ENCODE data around the gene LETM1.
"Not testable (repeated sequence)": the region's sequence is repeated elsewhere in the genome, so short reads cannot be mapped to it uniquely, and the experiment has no call there.

The LETM1 gene

GRCh38 chr4:1841201-1841886 lies 14.6 kb downstream of the LETM1 start:
- Histone ChIP-seq H3K27me3 (ENCODE audit: insufficient read depth, low read length) (no peaks in the 10 kb centered on the region), H2AFZ (ENCODE audit: low read depth, low read length) (no peak overlapping the region), H3K36me3 (ENCODE audit: insufficient read depth, low read length) (peaks cover 44% of the 10 kb centered on the region)

DNA sequence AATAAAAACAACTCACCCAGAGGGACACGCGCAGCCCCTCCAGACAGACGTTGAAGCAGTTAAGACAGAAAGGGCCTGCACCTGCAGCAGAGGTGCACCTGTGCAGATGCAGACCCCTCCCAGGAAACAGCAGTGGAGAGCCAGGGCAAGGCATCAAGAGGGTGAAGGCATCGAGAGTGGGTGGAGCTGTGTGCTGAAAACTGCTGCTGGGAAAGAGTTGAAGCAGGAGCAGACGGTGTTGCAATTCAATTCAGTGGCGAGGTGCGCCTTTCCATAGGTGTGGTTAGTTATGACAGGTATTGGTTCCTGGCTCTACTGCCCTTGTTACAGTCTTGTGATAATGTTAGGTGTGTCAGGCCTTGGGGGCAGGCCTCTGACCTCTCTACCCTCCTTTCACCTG lies 16.7 kb downstream of the LETM1 start:
- Histone ChIP-seq H3K4me1 (ENCODE audit: insufficient read depth, low read length) (no peaks in the 10 kb centered on the region), H3K27me3 (ENCODE audit: insufficient read depth, low read length) (no peaks in the 10 kb centered on the region), H2AFZ (ENCODE audit: low read depth, low read length) (no peak overlapping the region), H3K4me3 (ENCODE audit: low read length) (no peak overlapping the region), H3K36me3 (ENCODE audit: insufficient read depth, low read length) (peaks cover 54% of the 10 kb centered on the region), H3K9me3 (ENCODE audit: low read length) (peaks cover 2% of the 10 kb centered on the region)

More at GRCh38 chr4:1841201-1841886, 14.6 kb downstream of the LETM1 start:
- Histone ChIP-seq H3K4me3 (ENCODE audit: low read length) (no peak overlapping the region), H3K4me1 (ENCODE audit: insufficient read depth, low read length) (no peaks in the 10 kb centered on the region), H3K9me3 (ENCODE audit: low read length) (peaks cover 2% of the 10 kb centered on the region)

- Histone ChIP-seq H2AFZ (ENCODE audit: low read depth, low read length) (no peak overlapping the region), H3K9me3 (ENCODE audit: low read length) (peaks cover 2% of the 10 kb centered on the region), H3K4me3 (ENCODE audit: low read length) (no peak overlapping the region), H3K27me3 (ENCODE audit: insufficient read depth, low read length) (no peaks in the 10 kb centered on the region), H3K36me3 (ENCODE audit: insufficient read depth, low read length) (peaks cover 68% of the 10 kb centered on the region), H3K4me1 (ENCODE audit: insufficient read depth, low read length) (no peaks in the 10 kb centered on the region)
These were observed 18.9 kb downstream of the LETM1 start for GRCh38 chr4:1837069-1837468.

DNA sequence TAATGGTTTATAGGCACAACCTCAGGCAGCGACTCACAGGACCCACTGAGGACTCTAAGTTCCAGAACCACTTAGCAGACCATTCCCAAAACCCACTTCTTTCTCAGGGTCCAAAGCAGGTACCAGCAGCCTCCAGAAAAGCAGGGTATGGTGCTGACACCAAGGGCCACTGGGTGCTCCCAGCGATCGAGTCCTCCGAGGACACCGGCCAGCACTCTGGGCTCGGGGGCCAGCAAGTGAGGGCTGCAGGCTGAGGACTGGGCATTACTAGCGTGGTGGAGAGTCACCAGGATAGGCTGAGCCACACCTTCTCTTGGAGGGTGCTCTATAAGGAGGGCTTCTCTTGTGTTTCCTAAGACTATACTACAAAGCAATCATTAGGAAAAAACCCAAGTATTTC lies 19.3 kb downstream of the LETM1 start:
- Histone ChIP-seq H2AFZ (ENCODE audit: low read depth, low read length) (no peak overlapping the region), H3K4me1 (ENCODE audit: insufficient read depth, low read length) (peaks cover 1% of the 10 kb centered on the region), H3K27me3 (ENCODE audit: insufficient read depth, low read length) (no peaks in the 10 kb centered on the region), H3K36me3 (ENCODE audit: insufficient read depth, low read length) (peaks cover 69% of the 10 kb centered on the region), H3K9me3 (ENCODE audit: low read length) (peaks cover 2% of the 10 kb centered on the region), H3K4me3 (ENCODE audit: low read length) (no peak overlapping the region)

GRCh38 chr4:1835836-1836235 lies 20.1 kb downstream of the LETM1 start:
- H3K9me3 ChIP-seq (ENCODE audit: low read length); H3K4me3 ChIP-seq (ENCODE audit: low read length); H3K27me3 ChIP-seq (ENCODE audit: insufficient read depth, low read length); H3K4me1 ChIP-seq (ENCODE audit: insufficient read depth, low read length); H2AFZ ChIP-seq (ENCODE audit: low read depth, low read length): not testable (repeated sequence)
- peaks cover 71% of the 10 kb centered on the region for H3K36me3 ChIP-seq (ENCODE audit: insufficient read depth, low read length)

GRCh38 chr4:1834047-1834775 lies 21.7 kb downstream of the LETM1 start:
- Histone ChIP-seq H3K36me3 (ENCODE audit: insufficient read depth, low read length) (peaks cover 73% of the 10 kb centered on the region), H3K4me3 (ENCODE audit: low read length) (no peak overlapping the region), H3K4me1 (ENCODE audit: insufficient read depth, low read length) (peaks cover 5% of the 10 kb centered on the region), H3K27me3 (ENCODE audit: insufficient read depth, low read length) (no peaks in the 10 kb centered on the region), H3K9me3 (ENCODE audit: low read length) (peaks cover 13% of the 10 kb centered on the region), H2AFZ (ENCODE audit: low read depth, low read length) (no peak overlapping the region)

- H3K4me3 ChIP-seq (ENCODE audit: low read length): no peak overlapping the region
- no peak overlapping the region for H2AFZ ChIP-seq (ENCODE audit: low read depth, low read length)
- H3K9me3 ChIP-seq (ENCODE audit: low read length): peaks cover 13% of the 10 kb centered on the region
- peaks cover 68% of the 10 kb centered on the region for H3K36me3 ChIP-seq (ENCODE audit: insufficient read depth, low read length)
- H3K27me3 ChIP-seq (ENCODE audit: insufficient read depth, low read length): no peaks in the 10 kb centered on the region
- H3K4me1 ChIP-seq (ENCODE audit: insufficient read depth, low read length): peaks cover 5% of the 10 kb centered on the region
These were observed 22.5 kb downstream of the LETM1 start for GRCh38 chr4:1833307-1834046.

- H3K36me3 ChIP-seq (ENCODE audit: insufficient read depth, low read length): peaks cover 68% of the 10 kb centered on the region
- H3K27me3 ChIP-seq (ENCODE audit: insufficient read depth, low read length): no peaks in the 10 kb centered on the region
These were observed 23.3 kb downstream of the LETM1 start for GRCh38 chr4:1832690-1833089.

DNA sequence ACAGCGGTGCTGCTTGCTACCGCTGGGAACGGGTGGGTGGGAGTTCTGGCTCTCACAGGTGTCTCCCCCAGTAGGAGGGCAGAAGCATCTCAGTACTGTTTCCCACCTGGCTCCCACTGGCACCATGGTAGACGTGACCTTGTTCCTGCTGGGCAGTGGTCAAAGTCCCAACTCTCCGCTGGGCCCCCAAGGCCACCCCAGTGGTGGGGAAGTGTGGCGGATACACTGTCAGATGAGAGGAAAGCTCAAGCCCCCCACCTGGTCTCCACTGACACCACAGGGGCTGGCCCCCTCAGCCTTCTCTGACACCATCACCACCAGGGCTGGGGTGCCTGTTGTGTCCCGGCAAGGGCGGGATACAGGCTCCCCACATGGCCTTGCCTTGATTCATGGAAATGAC lies 24.6 kb downstream of the LETM1 start:
- no peak overlapping the region for H2AFZ ChIP-seq (ENCODE audit: low read depth, low read length)
- H3K36me3 ChIP-seq (ENCODE audit: insufficient read depth, low read length): peaks cover 68% of the 10 kb centered on the region
- H3K4me3 ChIP-seq (ENCODE audit: low read length): no peak overlapping the region
- H3K9me3 ChIP-seq (ENCODE audit: low read length): peaks cover 13% of the 10 kb centered on the region
- H3K4me1 ChIP-seq (ENCODE audit: insufficient read depth, low read length): peaks cover 5% of the 10 kb centered on the region
- H3K27me3 ChIP-seq (ENCODE audit: insufficient read depth, low read length): no peaks in the 10 kb centered on the region

More at GRCh38 chr4:1832690-1833089, 23.3 kb downstream of the LETM1 start:
- Histone ChIP-seq H3K4me3 (ENCODE audit: low read length) (no peak overlapping the region), H2AFZ (ENCODE audit: low read depth, low read length) (no peak overlapping the region), H3K9me3 (ENCODE audit: low read length) (peaks cover 13% of the 10 kb centered on the region), H3K4me1 (ENCODE audit: insufficient read depth, low read length) (peaks cover 5% of the 10 kb centered on the region)

GRCh38 chr4:1830642-1831228 lies 25.2 kb downstream of the LETM1 start:
- Histone ChIP-seq H3K36me3 (ENCODE audit: insufficient read depth, low read length) (peaks cover 69% of the 10 kb centered on the region), H3K27me3 (ENCODE audit: insufficient read depth, low read length) (no peaks in the 10 kb centered on the region), H3K4me1 (ENCODE audit: insufficient read depth, low read length) (peaks cover 5% of the 10 kb centered on the region), H2AFZ (ENCODE audit: low read depth, low read length) (no peak overlapping the region), H3K9me3 (ENCODE audit: low read length) (peaks cover 13% of the 10 kb centered on the region), H3K4me3 (ENCODE audit: low read length) (no peak overlapping the region)

- Histone ChIP-seq H3K4me1 (ENCODE audit: insufficient read depth, low read length) (peaks cover 5% of the 10 kb centered on the region), H3K36me3 (ENCODE audit: insufficient read depth, low read length) (peaks cover 70% of the 10 kb centered on the region)
These were observed 25.7 kb downstream of the LETM1 start for GRCh38 chr4:1830234-1830633.

GRCh38 chr4:1826531-1827350 lies 29.2 kb downstream of the LETM1 start:
- Histone ChIP-seq H3K36me3 (ENCODE audit: insufficient read depth, low read length) (peaks cover 75% of the 10 kb centered on the region), H3K27me3 (ENCODE audit: insufficient read depth, low read length) (no peaks in the 10 kb centered on the region), H2AFZ (ENCODE audit: low read depth, low read length) (no peak overlapping the region), H3K9me3 (ENCODE audit: low read length) (peaks cover 13% of the 10 kb centered on the region), H3K4me1 (ENCODE audit: insufficient read depth, low read length) (peaks cover 4% of the 10 kb centered on the region), H3K4me3 (ENCODE audit: low read length) (no peak overlapping the region)

More at GRCh38 chr4:1830234-1830633, 25.7 kb downstream of the LETM1 start:
- H3K27me3 ChIP-seq (ENCODE audit: insufficient read depth, low read length): no peaks in the 10 kb centered on the region
- no peak overlapping the region for H3K4me3 ChIP-seq (ENCODE audit: low read length)
- H2AFZ ChIP-seq (ENCODE audit: low read depth, low read length): no peak overlapping the region
- peaks cover 13% of the 10 kb centered on the region for H3K9me3 ChIP-seq (ENCODE audit: low read length)
